ENCODE measurements around the gene FILIP1L. TPM values are rescaled to one million over a fixed set of nuclear protein-coding genes. Genes with fewer than 3 reads are reported as not detected.

Gene FILIP1L
- total RNA-seq, 1 donor from 2014 or later, result 41.5 TPM

DNA sequence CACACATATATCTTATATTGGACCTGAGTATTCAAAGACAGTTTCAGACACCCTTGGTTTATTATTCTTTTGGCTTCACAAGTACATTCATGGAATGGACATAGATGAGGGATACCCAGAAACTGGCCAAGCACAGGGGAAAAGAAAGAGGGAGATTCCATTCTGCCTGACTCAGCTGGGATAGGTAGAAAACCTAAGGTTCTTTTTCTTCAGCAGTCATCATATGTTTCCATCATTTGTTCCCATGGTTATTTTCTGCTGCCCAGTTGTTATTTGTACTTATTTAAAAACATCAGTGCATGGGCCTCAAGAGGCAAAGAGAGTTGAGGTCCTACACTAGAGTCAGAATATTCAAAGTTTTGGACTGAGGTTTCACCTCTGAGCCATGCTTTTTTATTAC is 91.8 kb downstream of the FILIP1L start:
- no peaks in the 10 kb centered on the region for H3K9me3 ChIP-seq
- H3K27me3 ChIP-seq, result no peaks in the 10 kb centered on the region
- no peak overlapping the region for H3K4me3 ChIP-seq
- TF ChIP-seq POLR2A (IDR thresholded peaks at IDR 0.05) (no peak), POLR2AphosphoS5 (IDR thresholded peaks at IDR 0.05; ENCODE audit: insufficient read depth in 1 of 2, low read depth in 1 of 2) (no peak), CTCF (IDR thresholded peaks at IDR 0.05) (no peak)
- intact Hi-C loops (cut with DNase I), result no loop called here
- H3K27ac ChIP-seq, result no peak overlapping the region
- H3K4me1 ChIP-seq, result peaks cover 46% of the 10 kb centered on the region
- DNase-seq (ENCODE audit: extremely low spot score in 2 of 2), result no peak
- no peaks in the 10 kb centered on the region for H3K36me3 ChIP-seq

DNA sequence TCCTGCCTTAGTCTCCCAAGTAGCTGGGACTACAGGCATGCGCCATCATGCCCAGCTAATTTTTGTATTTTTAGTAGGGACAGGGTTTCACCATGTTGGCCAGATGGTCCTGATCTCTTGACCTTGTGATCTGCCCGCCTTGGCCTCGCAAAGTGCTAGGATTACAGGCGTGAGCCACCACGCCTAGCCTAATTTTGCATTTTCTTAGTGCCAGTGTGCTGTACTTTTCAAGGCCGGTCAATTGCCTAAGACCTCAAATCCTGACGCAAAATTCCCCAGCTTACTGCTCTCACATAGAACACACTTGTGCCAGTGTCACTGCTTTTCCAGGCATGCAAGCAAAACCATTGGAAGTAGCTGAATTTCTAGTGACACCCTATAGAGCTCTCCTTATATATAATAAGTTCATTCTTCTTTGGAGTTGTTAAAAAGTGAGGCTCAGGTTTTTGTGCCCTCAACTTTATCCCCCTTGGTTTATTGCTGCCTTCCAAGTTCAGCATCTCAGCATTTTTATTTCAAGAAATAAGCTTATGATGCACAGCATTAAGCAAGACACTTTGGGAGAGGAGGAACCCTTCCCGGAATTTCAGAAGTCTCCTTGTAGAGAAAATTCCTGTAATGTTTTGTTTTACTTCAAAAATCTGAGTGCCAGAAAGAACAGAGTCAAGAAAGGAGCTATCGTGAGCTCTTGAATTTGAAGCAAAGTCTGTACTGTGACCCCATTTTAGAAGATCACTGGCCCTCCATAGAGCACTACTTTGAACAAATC is 93.2 kb downstream of the FILIP1L start:
- Histone ChIP-seq H3K36me3 (no peaks in the 10 kb centered on the region), H3K4me1 (peaks cover 46% of the 10 kb centered on the region), H3K27ac (no peak overlapping the region), H3K27me3 (no peaks in the 10 kb centered on the region), H3K9me3 (no peaks in the 10 kb centered on the region), H3K4me3 (no peak overlapping the region)
- TF ChIP-seq POLR2A (IDR thresholded peaks at IDR 0.05) (no peak), CTCF (IDR thresholded peaks at IDR 0.05) (no peak), POLR2AphosphoS5 (IDR thresholded peaks at IDR 0.05; ENCODE audit: insufficient read depth in 1 of 2, low read depth in 1 of 2) (no peak)
- no peak for DNase-seq (ENCODE audit: extremely low spot score in 2 of 2)
- intact Hi-C loops (cut with DNase I), result no loop called here

GRCh38 chr3:100019719-100020118 is 94.6 kb downstream of the FILIP1L start:
- Histone ChIP-seq H3K9me3 (no peaks in the 10 kb centered on the region), H3K36me3 (no peaks in the 10 kb centered on the region), H3K4me3 (no peak overlapping the region), H3K27ac (no peak overlapping the region), H3K4me1 (peaks cover 39% of the 10 kb centered on the region), H3K27me3 (no peaks in the 10 kb centered on the region)
- intact Hi-C loops (cut with DNase I), result no loop called here
- TF ChIP-seq POLR2A (IDR thresholded peaks at IDR 0.05) (no peak), CTCF (IDR thresholded peaks at IDR 0.05) (no peak), POLR2AphosphoS5 (IDR thresholded peaks at IDR 0.05; ENCODE audit: insufficient read depth in 1 of 2, low read depth in 1 of 2) (no peak)
- DNase-seq (ENCODE audit: extremely low spot score in 2 of 2), result no peak

- DNase-seq (ENCODE audit: extremely low spot score in 2 of 2), result no peak
- H3K27ac ChIP-seq, result no peak overlapping the region
- intact Hi-C loops (cut with DNase I), result no loop called here
- H3K36me3 ChIP-seq, result no peaks in the 10 kb centered on the region
- H3K27me3 ChIP-seq, result no peaks in the 10 kb centered on the region
- TF ChIP-seq POLR2A (IDR thresholded peaks at IDR 0.05) (no peak), CTCF (IDR thresholded peaks at IDR 0.05) (no peak), POLR2AphosphoS5 (IDR thresholded peaks at IDR 0.05; ENCODE audit: insufficient read depth in 1 of 2, low read depth in 1 of 2) (no peak)
- no peaks in the 10 kb centered on the region for H3K9me3 ChIP-seq
- H3K4me1 ChIP-seq, result peaks cover 29% of the 10 kb centered on the region
- no peak overlapping the region for H3K4me3 ChIP-seq
Observed at GRCh38 chr3:100018806-100019205, 95.5 kb downstream of the FILIP1L start.

DNA sequence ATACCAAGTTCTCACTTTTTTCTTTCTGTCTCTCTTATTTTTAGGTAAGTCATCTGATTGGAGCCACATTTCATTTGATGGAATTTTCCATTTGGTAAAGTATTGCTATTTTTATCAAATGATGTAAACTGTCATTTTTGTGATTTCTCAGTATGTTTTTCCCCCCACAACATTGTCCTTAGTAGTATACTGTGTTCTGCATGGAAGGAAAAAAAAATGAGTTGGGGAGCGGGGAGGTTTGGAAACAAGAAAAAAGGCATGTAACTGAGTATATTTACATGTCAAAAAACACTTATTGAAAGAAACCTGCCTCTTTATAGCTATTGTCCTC is 104.2 kb downstream of the FILIP1L start:
- DNase-seq (ENCODE audit: extremely low spot score in 2 of 2), result no peak
- Histone ChIP-seq H3K4me1 (peaks cover 29% of the 10 kb centered on the region), H3K9me3 (no peaks in the 10 kb centered on the region), H3K36me3 (no peaks in the 10 kb centered on the region), H3K4me3 (no peak overlapping the region), H3K27me3 (no peaks in the 10 kb centered on the region), H3K27ac (no peak overlapping the region)
- TF ChIP-seq CTCF (IDR thresholded peaks at IDR 0.05) (no peak), POLR2A (IDR thresholded peaks at IDR 0.05) (no peak), POLR2AphosphoS5 (IDR thresholded peaks at IDR 0.05; ENCODE audit: insufficient read depth in 1 of 2, low read depth in 1 of 2) (no peak)
- intact Hi-C loops (cut with DNase I), result no loop called here

Measured in vagina (tissue), 2 donors.